Measurements from ENCODE around the gene ZDHHC6.
"Not testable (repeated sequence)": the region's sequence is repeated elsewhere in the genome, so short reads cannot be mapped to it uniquely, and the experiment has no call there.

Gene ZDHHC6

GRCh38 chr10:112446855-112447619 is at the start of gene ZDHHC6, which contains the start of gene VTI1A:
TSS of gene ZDHHC6 (minus strand) at chr10:112446914. CDS start at chr10:112445436, 1,478 bp downstream.
TSS of gene VTI1A (plus strand) at chr10:112447215. CDS start at chr10:112447374, 159 bp downstream.
- DNase-seq (ENCODE audit: low read depth in 2 of 2), result peak; percentile 71 to 79

- no peak for DNase-seq (ENCODE audit: low read depth in 2 of 2)
These were observed 46.0 kb upstream of the ZDHHC6 start for GRCh38 chr10:112492736-112493135.

GRCh38 chr10:112491144-112491543 is 44.4 kb upstream of the ZDHHC6 start:
- DNase-seq (ENCODE audit: low read depth in 2 of 2), result no peak

GRCh38 chr10:112490545-112490944 is 43.8 kb upstream of the ZDHHC6 start:
- no peak for DNase-seq (ENCODE audit: low read depth in 2 of 2)

- no peak for DNase-seq (ENCODE audit: low read depth in 2 of 2)
These were observed 41.2 kb upstream of the ZDHHC6 start for GRCh38 chr10:112487964-112488363.

- DNase-seq (ENCODE audit: low read depth in 2 of 2), result no peak
These were observed 37.7 kb upstream of the ZDHHC6 start for GRCh38 chr10:112484399-112484798.

GRCh38 chr10:112481602-112482001 is 34.9 kb upstream of the ZDHHC6 start:
- DNase-seq (ENCODE audit: low read depth in 2 of 2), result no peak

- no peak for DNase-seq (ENCODE audit: low read depth in 2 of 2)
These were observed 29.0 kb upstream of the ZDHHC6 start for GRCh38 chr10:112475575-112476218.

GRCh38 chr10:112471878-112472487 is 25.3 kb upstream of the ZDHHC6 start:
- no peak for DNase-seq (ENCODE audit: low read depth in 2 of 2)

GRCh38 chr10:112467541-112468075 is 20.9 kb upstream of the ZDHHC6 start:
- no peak for DNase-seq (ENCODE audit: low read depth in 2 of 2)

- no peak for DNase-seq (ENCODE audit: low read depth in 2 of 2)
These were observed 20.1 kb upstream of the ZDHHC6 start for GRCh38 chr10:112466802-112467201.

- DNase-seq (ENCODE audit: low read depth in 2 of 2), result no peak
These were observed 18.7 kb upstream of the ZDHHC6 start for GRCh38 chr10:112465299-112465883.

GRCh38 chr10:112464074-112464473 is 17.4 kb upstream of the ZDHHC6 start:
- not testable (repeated sequence) for DNase-seq (ENCODE audit: low read depth in 2 of 2)

- peak in 1 of 2 donors; percentile 37 for DNase-seq (ENCODE audit: low read depth in 2 of 2)
These were observed 14.5 kb upstream of the ZDHHC6 start for GRCh38 chr10:112461029-112461887.

- no peak for DNase-seq (ENCODE audit: low read depth in 2 of 2)
These were observed 13.7 kb upstream of the ZDHHC6 start for GRCh38 chr10:112460366-112460765.

GRCh38 chr10:112456533-112456932 is 9.8 kb upstream of the ZDHHC6 start:
- no peak for DNase-seq (ENCODE audit: low read depth in 2 of 2)

GRCh38 chr10:112454910-112455779 is 8.4 kb upstream of the ZDHHC6 start:
- no peak for DNase-seq (ENCODE audit: low read depth in 2 of 2)

- no peak for DNase-seq (ENCODE audit: low read depth in 2 of 2)
These were observed 2.2 kb upstream of the ZDHHC6 start for GRCh38 chr10:112448888-112449287.

GRCh38 chr10:112447620-112447928 is 860 bp upstream of the ZDHHC6 start:
- no peak for DNase-seq (ENCODE audit: low read depth in 2 of 2)
